BLaER1 (cell line): ENCODE results near the gene FAM237A.

Experiments used
- H3K27ac ChIP-seq: shearing (Covaris generic); formaldehyde crosslinking; 2 replicates; pipeline ENCODE4 v1.8.1; 2022
- H3K27me3 ChIP-seq: shearing (Covaris generic); formaldehyde crosslinking; 2 replicates; pipeline ENCODE4 v1.8.1; 2022
- H3K36me3 ChIP-seq: shearing (Covaris generic); formaldehyde crosslinking; 2 replicates; pipeline ENCODE4 v1.8.1; 2022
- H3K4me1 ChIP-seq: shearing (Covaris generic); formaldehyde crosslinking; 2 replicates; pipeline ENCODE4 v1.8.1; 2022
- H3K4me2 ChIP-seq: shearing (Covaris generic); formaldehyde crosslinking; 2 replicates; pipeline ENCODE4 v1.8.1; 2022
- H3K4me3 ChIP-seq: shearing (Covaris generic); formaldehyde crosslinking; 2 replicates; pipeline ENCODE4 v1.8.1; 2022
- H3K9ac ChIP-seq: shearing (Covaris generic); formaldehyde crosslinking; 2 replicates; pipeline ENCODE4 v1.8.1; 2022
- H3K9me3 ChIP-seq: shearing (Covaris generic); formaldehyde crosslinking; 2 replicates; pipeline ENCODE4 v1.8.1; 2022
- H4K20me1 ChIP-seq: shearing (Covaris generic); formaldehyde crosslinking; 2 replicates; pipeline ENCODE4 v1.8.1; 2022
- Cebpa-rat ChIP-seq: shearing (Covaris generic); IDR thresholded peaks from 2 replicates; pipeline ENCODE4 v1.8.1; 2022

FAM237A gene

GRCh38 chr2:206626108-206626507 lies 16.2 kb upstream of the FAM237A start:
- H3K27ac ChIP-seq, result no peak overlapping the region
- no peaks in the 10 kb centered on the region for H3K27me3 ChIP-seq
- H3K36me3 ChIP-seq, result no peaks in the 10 kb centered on the region
- no peaks in the 10 kb centered on the region for H3K9me3 ChIP-seq
- no peak overlapping the region for H3K4me2 ChIP-seq
- no peak overlapping the region for H3K4me3 ChIP-seq
- H4K20me1 ChIP-seq, result no peaks in the 10 kb centered on the region
- no peaks in the 10 kb centered on the region for H3K4me1 ChIP-seq
- no peak overlapping the region for H3K9ac ChIP-seq
- TF ChIP-seq Cebpa-rat, result no peak

GRCh38 chr2:206627632-206628031 lies 14.7 kb upstream of the FAM237A start:
- Histone ChIP-seq H3K4me3 (no peak overlapping the region), H3K9me3 (no peaks in the 10 kb centered on the region), H3K27ac (no peak overlapping the region), H3K36me3 (no peaks in the 10 kb centered on the region), H3K4me1 (no peaks in the 10 kb centered on the region), H4K20me1 (no peaks in the 10 kb centered on the region), H3K9ac (no peak overlapping the region), H3K4me2 (no peak overlapping the region), H3K27me3 (no peaks in the 10 kb centered on the region)
- TF ChIP-seq Cebpa-rat, result no peak

GRCh38 chr2:206631340-206631739 lies 10.9 kb upstream of the FAM237A start:
- TF ChIP-seq Cebpa-rat, result no peak
- Histone ChIP-seq H3K27me3 (no peaks in the 10 kb centered on the region), H3K9ac (no peak overlapping the region), H3K9me3 (no peaks in the 10 kb centered on the region), H3K4me3 (no peak overlapping the region), H3K36me3 (no peaks in the 10 kb centered on the region), H4K20me1 (no peaks in the 10 kb centered on the region), H3K27ac (no peak overlapping the region), H3K4me1 (no peaks in the 10 kb centered on the region), H3K4me2 (no peak overlapping the region)

GRCh38 chr2:206635015-206635414 lies 7.3 kb upstream of the FAM237A start:
- Histone ChIP-seq H3K4me2 (no peak overlapping the region), H3K27ac (no peak overlapping the region), H3K36me3 (no peaks in the 10 kb centered on the region), H3K27me3 (no peaks in the 10 kb centered on the region), H3K4me3 (no peak overlapping the region), H4K20me1 (no peaks in the 10 kb centered on the region), H3K9ac (no peak overlapping the region), H3K4me1 (no peaks in the 10 kb centered on the region), H3K9me3 (no peaks in the 10 kb centered on the region)
- TF ChIP-seq Cebpa-rat, result no peak

GRCh38 chr2:206639636-206640035 lies 2.7 kb upstream of the FAM237A start:
- TF ChIP-seq Cebpa-rat, result no peak
- Histone ChIP-seq H3K4me1 (no peaks in the 10 kb centered on the region), H3K9me3 (peaks cover 12% of the 10 kb centered on the region), H4K20me1 (no peaks in the 10 kb centered on the region; the same call in 1 of the 2 replicates), H3K4me3 (no peak overlapping the region), H3K36me3 (no peaks in the 10 kb centered on the region), H3K27me3 (no peaks in the 10 kb centered on the region), H3K9ac (no peak overlapping the region), H3K27ac (no peak overlapping the region), H3K4me2 (no peak overlapping the region)

GRCh38 chr2:206641226-206641625 lies 1.1 kb upstream of the FAM237A start:
- peaks cover 12% of the 10 kb centered on the region for H3K9me3 ChIP-seq
- H3K9ac ChIP-seq, result no peak overlapping the region
- H3K27ac ChIP-seq, result no peak overlapping the region
- no peaks in the 10 kb centered on the region for H3K27me3 ChIP-seq
- no peaks in the 10 kb centered on the region for H3K36me3 ChIP-seq
- no peaks in the 10 kb centered on the region for H3K4me1 ChIP-seq
- no peaks in the 10 kb centered on the region; the same call in 1 of the 2 replicates for H4K20me1 ChIP-seq
- TF ChIP-seq Cebpa-rat, result no peak
- H3K4me2 ChIP-seq, result no peak overlapping the region
- no peak overlapping the region for H3K4me3 ChIP-seq

- Histone ChIP-seq H3K9ac (no peak overlapping the region), H3K4me1 (no peaks in the 10 kb centered on the region), H4K20me1 (no peaks in the 10 kb centered on the region; the same call in 1 of the 2 replicates), H3K27me3 (no peaks in the 10 kb centered on the region), H3K27ac (no peak overlapping the region), H3K9me3 (no peaks in the 10 kb centered on the region), H3K36me3 (no peaks in the 10 kb centered on the region), H3K4me2 (no peak overlapping the region), H3K4me3 (no peak overlapping the region)
- TF ChIP-seq Cebpa-rat, result no peak
Measured at GRCh38 chr2:206647985-206648384, 5.7 kb downstream of the FAM237A start.

- Histone ChIP-seq H3K27me3 (no peaks in the 10 kb centered on the region), H3K36me3 (no peaks in the 10 kb centered on the region), H3K9ac (no peak overlapping the region), H3K27ac (no peak overlapping the region), H3K9me3 (peaks cover 9% of the 10 kb centered on the region; the same call in 1 of the 2 replicates), H3K4me1 (no peaks in the 10 kb centered on the region), H4K20me1 (no peaks in the 10 kb centered on the region), H3K4me2 (no peak overlapping the region), H3K4me3 (no peak overlapping the region)
- TF ChIP-seq Cebpa-rat, result no peak
Measured at GRCh38 chr2:206657087-206657486, 14.8 kb downstream of the FAM237A start.

GRCh38 chr2:206665251-206665650 lies 23.0 kb downstream of the FAM237A start:
- Histone ChIP-seq H3K36me3 (no peaks in the 10 kb centered on the region), H3K4me2 (no peak overlapping the region), H3K27ac (no peak overlapping the region), H4K20me1 (no peaks in the 10 kb centered on the region), H3K27me3 (no peaks in the 10 kb centered on the region), H3K9me3 (no peaks in the 10 kb centered on the region), H3K4me3 (no peak overlapping the region), H3K9ac (no peak overlapping the region), H3K4me1 (no peaks in the 10 kb centered on the region)
- TF ChIP-seq Cebpa-rat, result no peak

- Histone ChIP-seq H3K27ac (no peak overlapping the region), H3K4me3 (no peak overlapping the region), H4K20me1 (no peaks in the 10 kb centered on the region), H3K9me3 (no peaks in the 10 kb centered on the region), H3K4me1 (no peaks in the 10 kb centered on the region), H3K27me3 (no peaks in the 10 kb centered on the region), H3K9ac (no peak overlapping the region), H3K36me3 (no peaks in the 10 kb centered on the region), H3K4me2 (no peak overlapping the region)
- TF ChIP-seq Cebpa-rat, result no peak
Measured at GRCh38 chr2:206670531-206671319, 28.4 kb downstream of the FAM237A start.

- Histone ChIP-seq H3K9ac (no peak overlapping the region), H3K27me3 (no peaks in the 10 kb centered on the region), H3K27ac (no peak overlapping the region), H3K36me3 (no peaks in the 10 kb centered on the region), H3K4me3 (no peak overlapping the region), H3K4me2 (no peak overlapping the region), H4K20me1 (no peaks in the 10 kb centered on the region), H3K4me1 (no peaks in the 10 kb centered on the region), H3K9me3 (no peaks in the 10 kb centered on the region)
- no peak for TF ChIP-seq Cebpa-rat
Measured at GRCh38 chr2:206683546-206683945, 41.3 kb downstream of the FAM237A start.
